ENCODE measurements around the gene BEGAIN. TPM values are rescaled to one million over a fixed set of nuclear protein-coding genes. Genes with fewer than 3 reads are reported as not detected.

The BEGAIN gene
- total and polyA plus RNA-seq, 2 donors (not counting 3 experiments of a cell fraction or from before 2014, with no cell fraction given) = 0.49 TPM; not detected in 1

- POLR2A ChIA-PET = no interaction called here
- H3K4me1 ChIP-seq (ENCODE audit: control insufficient read depth, extremely low read depth, insufficient read depth, low read length) = no peaks in the 10 kb centered on the region
- no peaks in the 10 kb centered on the region for H3K27me3 ChIP-seq (ENCODE audit: control insufficient read depth in 2 of 2, insufficient read depth in 2 of 2, low read length in 2 of 2)
- H3K27ac ChIP-seq (ENCODE audit: insufficient read depth, low read depth, low read length) = no peak overlapping the region
- CTCF ChIA-PET = interaction anchor here (0.8 kb wide), 1 partner anchor 13 kb away, joined by 3 read pairs; no protein-coding TSS in a partner anchor
- H3K4me3 ChIP-seq (replicated peaks in 1 of 3; ENCODE audit: insufficient read depth in 1 of 3, low read depth in 1 of 3, low read length in 3 of 3) = no peak overlapping the region
- no peaks in the 10 kb centered on the region for H3K9me3 ChIP-seq (replicated peaks; ENCODE audit: control insufficient read depth, insufficient read depth, low read length)
- H3K9me1 ChIP-seq (replicated peaks; ENCODE audit: control insufficient read depth, extremely low read depth, insufficient read depth, low read length) = no peaks in the 10 kb centered on the region
- no peak overlapping the region for H3K9ac ChIP-seq (replicated peaks; ENCODE audit: extremely low read depth, insufficient read depth, low read length)
- no TSS peak for BruUV-seq (replicated peaks)
- H3K4me2 ChIP-seq (ENCODE audit: insufficient read depth, low read length) = no peak overlapping the region
- FAIRE-seq = no peak
- no peak overlapping the region for H2AFZ ChIP-seq (ENCODE audit: low read depth, low read length)
- TF ChIP-seq CTCF (IDR thresholded peaks at IDR 0.05; ENCODE audit: extremely low read depth in 1 of 2, insufficient read depth in 1 of 2, low read depth in 1 of 2, low read length in 2 of 2) (no peak), POLR2AphosphoS5 (IDR thresholded peaks at IDR 0.05; ENCODE audit: insufficient read depth, low read depth, low read length) (no peak), MAX (IDR thresholded peaks at IDR 0.05; ENCODE audit: insufficient read depth, insufficient read length) (no peak), EZH2 (IDR thresholded peaks at IDR 0.05; ENCODE audit: borderline replicate concordance, low read depth, low read length, severe bottlenecking) (no peak), MYC (IDR thresholded peaks at IDR 0.05; ENCODE audit: low read depth, low read length) (no peak), GATA2 (IDR thresholded peaks at IDR 0.05; ENCODE audit: insufficient read depth, insufficient read length, low read depth, low read length) (no peak), FOS (IDR thresholded peaks at IDR 0.05; ENCODE audit: borderline replicate concordance, insufficient read depth, low read length) (no peak), JUN (IDR thresholded peaks at IDR 0.05; ENCODE audit: borderline replicate concordance, insufficient read depth, insufficient read length, low read depth) (no peak)
- DNase-seq (ENCODE audit: low read depth, low spot score) = no peak
- no peaks in the 10 kb centered on the region for H3K36me3 ChIP-seq (ENCODE audit: control insufficient read depth in 2 of 2, extremely low read depth in 1 of 2, insufficient read depth in 2 of 2, low read length in 2 of 2)
- intact Hi-C loops (cut with micrococcal nuclease) = no loop called here
- H4K20me1 ChIP-seq (replicated peaks; ENCODE audit: control insufficient read depth, extremely low read depth, insufficient read depth, low read length) = no peaks in the 10 kb centered on the region
- H3K79me2 ChIP-seq (ENCODE audit: control insufficient read depth, insufficient read depth, low read length) = no peaks in the 10 kb centered on the region
- dilution Hi-C loops (cut with MboI; ENCODE audit: extremely low pct_ligation_motif_present, low sequenced_read_pairs) = no loop called here
Observed at GRCh38 chr14:100537446-100538350, 49.5 kb downstream of the BEGAIN start.
